Stomach (tissue), 9 donors: ENCODE data around the gene JMJD1C. TPM values are rescaled to one million over a fixed set of nuclear protein-coding genes. Genes with fewer than 3 reads are reported as not detected.

Source experiments
- DNase-seq, 2 donors: peaks; one replicate each; pipeline versions ENCODE4 v3.0.0 to v3.0.0-alpha.2; 2013 to 2019
- H3K27ac ChIP-seq, 5 donors: fragments of 200-600 bp in 4 of 5; sonication (generic) in 4 of 5; one replicate each; pipeline ENCODE4 v1.5.1; 2013 to 2019; ENCODE audit warnings: mild to moderate bottlenecking in 1 of 5, moderate library complexity in 1 of 5
- H3K27me3 ChIP-seq, 3 donors: fragments of 200-600 bp; sonication (generic); one replicate each; pipeline ENCODE4 v1.5.1; 2017 to 2019; ENCODE audit warnings: mixed run types in 1 of 3
- H3K36me3 ChIP-seq, 4 donors: fragments of 200-600 bp; sonication (generic); 1 replicate in 3 of 4; 2 replicates in 1 of 4; pipeline ENCODE4 v1.5.1; 2016 to 2019
- H3K4me1 ChIP-seq, 4 donors: fragments of 200-600 bp; sonication (generic); one replicate each; pipeline ENCODE4 v1.5.1; 2016 to 2019
- H3K4me3 ChIP-seq, 4 donors: fragments of 200-600 bp; sonication (generic) in 3 of 4; one replicate each; pipeline ENCODE4 v1.5.1; 2016 to 2019; ENCODE audit warnings: mild to moderate bottlenecking in 1 of 4
- H3K9me3 ChIP-seq, 4 donors: fragments of 200-600 bp; sonication (generic); one replicate each; pipeline ENCODE4 v1.5.1; 2016 to 2019
- EP300 ChIP-seq: sonication (generic); formaldehyde crosslinking; IDR thresholded peaks from one replicate; pipeline ENCODE4 v1.6.1; 2017; ENCODE audit warnings: antibody characterized with exemption
- POLR2A ChIP-seq, 4 donors: fragments of 450-650 bp; IDR thresholded peaks; one replicate each; pipeline ENCODE4 v1.6.1; 2016; ENCODE audit warnings: antibody characterized with exemption in 4 of 4, control low read depth in 2 of 4, mild to moderate bottlenecking in 1 of 4, moderate library complexity in 1 of 4
- POLR2AphosphoS5 ChIP-seq, 3 donors: sonication (generic); formaldehyde crosslinking; IDR thresholded peaks; one replicate each; pipeline ENCODE4 v1.6.1; 2016; ENCODE audit warnings: antibody characterized with exemption in 3 of 3
- WGBS, 5 donors: extraction: QIAGEN DNeasy Blood & Tissue Kit in 3 of 5; methylation state at CpG; one replicate each; pipeline versions ENCODE4 v1.1.5 to v1.1.7; 2013 to 2018; 5-methylcytosine and 5-hydroxymethylcytosine counted together
- intact Hi-C: fragments of 100-400 bp; cut with DNase I; formaldehyde crosslinking; loops from one replicate; pipeline ENCODE4 v1.15.1; 2023; ENCODE audit warnings: low total_unique reads
- polyA plus RNA-seq, 3 donors: library from polyadenylated mRNA; stranded (reverse); fragments of 200-250 nt; gene quantifications; one replicate each; pipeline ENCODE4 v1.2.3, GENCODE V29; 2013
- total RNA-seq, 5 donors: library from RNA; depleted of rRNA; stranded (reverse); fragments of >200 nt; gene quantifications; one replicate each; pipeline versions ENCODE4 v1.1.0 to v1.2.3, GENCODE V29; 2014 to 2016
- TF ChIP-seq, protein P1 (sequence below), 7 experiments: fragments of 450-650 bp in 4 of 7; fragments of 200-600 bp in 3 of 7; sonication (generic) in 3 of 7; IDR thresholded peaks; one replicate each; pipeline ENCODE4 v1.5.1; 2016 to 2019; ENCODE audit warnings: antibody characterized with exemption in 7 of 7, control low read depth in 2 of 7, mild to moderate bottlenecking in 1 of 7
- donor health status: healthy with polysubstance abuse.
- donor health status: Bipolar disorder and iron deficiency.
- donor health status: healthy.

JMJD1C gene
- total and polyA plus RNA-seq, 8 donors: 13.6 to 235 (median 33.5) TPM

GRCh38 chr10:63388421-63389031, 77.3 kb downstream of the JMJD1C start:
- no peak overlapping the region for H3K4me3 ChIP-seq
- peaks cover 0 to 5% (median 2%) of the 10 kb centered on the region in 4 donors for H3K9me3 ChIP-seq
- peak overlapping the region in 1 of 5 donors; percentile 67 for H3K27ac ChIP-seq
- TF ChIP-seq EP300 (no peak), POLR2AphosphoS5 (IDR thresholded peaks at IDR 0.05) (no peak), POLR2A (IDR thresholded peaks at IDR 0.05) (no peak)
- TF ChIP-seq, protein P1, sequence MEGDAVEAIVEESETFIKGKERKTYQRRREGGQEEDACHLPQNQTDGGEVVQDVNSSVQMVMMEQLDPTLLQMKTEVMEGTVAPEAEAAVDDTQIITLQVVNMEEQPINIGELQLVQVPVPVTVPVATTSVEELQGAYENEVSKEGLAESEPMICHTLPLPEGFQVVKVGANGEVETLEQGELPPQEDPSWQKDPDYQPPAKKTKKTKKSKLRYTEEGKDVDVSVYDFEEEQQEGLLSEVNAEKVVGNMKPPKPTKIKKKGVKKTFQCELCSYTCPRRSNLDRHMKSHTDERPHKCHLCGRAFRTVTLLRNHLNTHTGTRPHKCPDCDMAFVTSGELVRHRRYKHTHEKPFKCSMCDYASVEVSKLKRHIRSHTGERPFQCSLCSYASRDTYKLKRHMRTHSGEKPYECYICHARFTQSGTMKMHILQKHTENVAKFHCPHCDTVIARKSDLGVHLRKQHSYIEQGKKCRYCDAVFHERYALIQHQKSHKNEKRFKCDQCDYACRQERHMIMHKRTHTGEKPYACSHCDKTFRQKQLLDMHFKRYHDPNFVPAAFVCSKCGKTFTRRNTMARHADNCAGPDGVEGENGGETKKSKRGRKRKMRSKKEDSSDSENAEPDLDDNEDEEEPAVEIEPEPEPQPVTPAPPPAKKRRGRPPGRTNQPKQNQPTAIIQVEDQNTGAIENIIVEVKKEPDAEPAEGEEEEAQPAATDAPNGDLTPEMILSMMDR (IDR thresholded peaks at IDR 0.05): no peak
- no peak for DNase-seq
- 25 to 53% (median 31%) methylated on average over 2 of the region's 2 CpGs for WGBS, 5 donors
- no peaks in the 10 kb centered on the region for H3K36me3 ChIP-seq
- intact Hi-C loops: no loop called here
- no peaks in the 10 kb centered on the region for H3K27me3 ChIP-seq
- H3K4me1 ChIP-seq: peaks cover 0 to 25% (median 13%) of the 10 kb centered on the region in 4 donors

GRCh38 chr10:63385254-63385653, 80.5 kb downstream of the JMJD1C start:
- H3K27me3 ChIP-seq: no peaks in the 10 kb centered on the region
- intact Hi-C loops: no loop called here
- WGBS, 5 donors: 84 to 92% (median 91%) methylated on average over 5 of the region's 5 CpGs

DNA sequence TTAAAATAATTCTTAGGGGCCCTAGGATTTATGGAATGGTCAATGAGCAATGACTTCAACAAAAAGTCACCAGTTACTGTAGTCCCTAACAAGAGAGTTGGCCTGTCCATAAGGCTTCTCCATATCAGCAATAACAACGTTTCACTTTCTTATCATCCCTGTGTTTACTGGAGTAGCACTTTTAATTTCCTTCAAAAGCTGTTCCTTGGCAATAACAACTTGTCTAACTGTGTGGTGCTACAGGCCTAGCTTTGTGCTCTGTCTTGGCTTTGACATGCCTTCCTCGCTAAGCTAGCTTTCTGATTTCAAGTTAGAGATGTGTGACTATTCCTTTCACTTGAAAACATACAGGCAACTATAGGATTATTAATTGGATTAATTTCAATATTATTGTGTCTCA, 81.1 kb downstream of the JMJD1C start:
- H3K36me3 ChIP-seq: peaks cover 3 to 6% (median 5%) of the 10 kb centered on the region in 4 donors
- 28 to 53% (median 37%) methylated on average over 2 of the region's 2 CpGs for WGBS, 5 donors
- H3K9me3 ChIP-seq: no peaks in the 10 kb centered on the region
- DNase-seq: no peak
- peaks cover 0 to 25% (median 13%) of the 10 kb centered on the region in 4 donors for H3K4me1 ChIP-seq
- peak overlapping the region in 1 of 5 donors; percentile 45 for H3K27ac ChIP-seq
- intact Hi-C loops: no loop called here
- H3K4me3 ChIP-seq: no peak overlapping the region
- no peaks in the 10 kb centered on the region for H3K27me3 ChIP-seq
- TF ChIP-seq POLR2A (IDR thresholded peaks at IDR 0.05): no peak
- TF ChIP-seq POLR2AphosphoS5 (IDR thresholded peaks at IDR 0.05): no peak

More at GRCh38 chr10:63385254-63385653, 80.5 kb downstream of the JMJD1C start:
- no peak for TF ChIP-seq EP300
- no peak for TF ChIP-seq POLR2A (IDR thresholded peaks at IDR 0.05)
- TF ChIP-seq POLR2AphosphoS5 (IDR thresholded peaks at IDR 0.05): no peak
- TF ChIP-seq, protein P1 (IDR thresholded peaks at IDR 0.05): no peak
- H3K36me3 ChIP-seq: peaks cover 0 to under 1% (median under 1%) of the 10 kb centered on the region in 4 donors
- no peak overlapping the region for H3K4me3 ChIP-seq
- H3K9me3 ChIP-seq: no peaks in the 10 kb centered on the region
- no peak for DNase-seq
- H3K27ac ChIP-seq: peak overlapping the region in 1 of 5 donors; percentile 45
- H3K4me1 ChIP-seq: peaks cover 0 to 25% (median 13%) of the 10 kb centered on the region in 4 donors

GRCh38 chr10:63384001-63384400, 81.8 kb downstream of the JMJD1C start:
- H3K9me3 ChIP-seq: no peaks in the 10 kb centered on the region
- DNase-seq: no peak
- 85 to 97% (median 94%) methylated on average over 1 of the region's 1 CpG for WGBS, 5 donors
- peaks cover 3 to 9% (median 7%) of the 10 kb centered on the region in 4 donors for H3K36me3 ChIP-seq
- H3K27me3 ChIP-seq: no peaks in the 10 kb centered on the region
- intact Hi-C loops: no loop called here
- peak overlapping the region in 1 of 5 donors; percentile 45 for H3K27ac ChIP-seq
- TF ChIP-seq POLR2AphosphoS5 (IDR thresholded peaks at IDR 0.05): no peak
- no peak for TF ChIP-seq EP300
- TF ChIP-seq, protein P1 (IDR thresholded peaks at IDR 0.05): no peak
- no peak for TF ChIP-seq POLR2A (IDR thresholded peaks at IDR 0.05)
- peaks cover 0 to 25% (median 13%) of the 10 kb centered on the region in 4 donors for H3K4me1 ChIP-seq
- H3K4me3 ChIP-seq: no peak overlapping the region

- Histone ChIP-seq H3K9me3 (no peaks in the 10 kb centered on the region), H3K4me1 (peaks cover 0 to 18% (median 13%) of the 10 kb centered on the region in 4 donors), H3K27me3 (no peaks in the 10 kb centered on the region), H3K4me3 (no peak overlapping the region), H3K36me3 (peaks cover 3 to 9% (median 7%) of the 10 kb centered on the region in 4 donors), H3K27ac (no peak overlapping the region)
- no peak for DNase-seq
- intact Hi-C loops: no loop called here
- TF ChIP-seq POLR2A (IDR thresholded peaks at IDR 0.05) (no peak), POLR2AphosphoS5 (IDR thresholded peaks at IDR 0.05) (no peak), EP300 (no peak)
- TF ChIP-seq, protein P1 (IDR thresholded peaks at IDR 0.05): no peak
- 42 to 82% (median 74%) methylated on average over 1 of the region's 1 CpG for WGBS, 5 donors
Measured at GRCh38 chr10:63383141-63383540, 82.6 kb downstream of the JMJD1C start.
